Measurements from ENCODE around the gene KCNMA1. TPM values are rescaled to one million over a fixed set of nuclear protein-coding genes. Genes with fewer than 3 reads are reported as not detected.

Gene KCNMA1
- total and polyA plus RNA-seq, 8 donors: 0.92 to 155 (median 54.3) TPM

DNA sequence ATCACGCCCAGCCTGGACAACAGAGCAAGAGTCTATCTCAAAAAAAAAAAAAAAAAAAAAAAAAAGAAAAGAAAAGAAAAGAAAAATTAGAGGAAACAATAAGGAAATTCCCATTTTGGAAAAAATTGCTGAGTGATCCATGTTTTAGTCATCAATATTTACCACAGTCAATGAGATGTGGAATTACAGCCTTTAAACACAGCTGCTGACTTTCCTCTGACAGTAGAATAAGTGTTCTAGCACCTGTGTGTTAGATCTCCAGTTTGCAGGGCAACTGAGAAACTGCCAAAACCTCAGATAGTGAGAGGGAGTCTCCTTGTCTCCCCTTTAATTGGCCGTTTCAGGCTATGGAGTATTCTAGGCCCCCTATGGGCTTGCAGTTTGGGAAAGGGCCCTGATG, 520.1 kb downstream of the KCNMA1 start:
- WGBS, 5 donors: 75 to 94% (median 89%) methylated on average over 2 of the region's 2 CpGs
- Histone ChIP-seq H3K4me3 (no peak overlapping the region), H3K9me3 (no peaks in the 10 kb centered on the region), H3K27ac (no peak overlapping the region), H3K27me3 (no peaks in the 10 kb centered on the region), H3K36me3 (no peaks in the 10 kb centered on the region), H3K4me1 (peaks cover 0 to 6% (median 0%) of the 10 kb centered on the region in 4 donors)
- no peak for DNase-seq
- intact Hi-C loops (cut with DNase I; ENCODE audit: low total_unique reads): no loop called here
- TF ChIP-seq EP300 (IDR thresholded peaks at IDR 0.05) (no peak), POLR2A (IDR thresholded peaks at IDR 0.05) (no peak), POLR2AphosphoS5 (IDR thresholded peaks at IDR 0.05) (no peak)
- TF ChIP-seq, protein P1, sequence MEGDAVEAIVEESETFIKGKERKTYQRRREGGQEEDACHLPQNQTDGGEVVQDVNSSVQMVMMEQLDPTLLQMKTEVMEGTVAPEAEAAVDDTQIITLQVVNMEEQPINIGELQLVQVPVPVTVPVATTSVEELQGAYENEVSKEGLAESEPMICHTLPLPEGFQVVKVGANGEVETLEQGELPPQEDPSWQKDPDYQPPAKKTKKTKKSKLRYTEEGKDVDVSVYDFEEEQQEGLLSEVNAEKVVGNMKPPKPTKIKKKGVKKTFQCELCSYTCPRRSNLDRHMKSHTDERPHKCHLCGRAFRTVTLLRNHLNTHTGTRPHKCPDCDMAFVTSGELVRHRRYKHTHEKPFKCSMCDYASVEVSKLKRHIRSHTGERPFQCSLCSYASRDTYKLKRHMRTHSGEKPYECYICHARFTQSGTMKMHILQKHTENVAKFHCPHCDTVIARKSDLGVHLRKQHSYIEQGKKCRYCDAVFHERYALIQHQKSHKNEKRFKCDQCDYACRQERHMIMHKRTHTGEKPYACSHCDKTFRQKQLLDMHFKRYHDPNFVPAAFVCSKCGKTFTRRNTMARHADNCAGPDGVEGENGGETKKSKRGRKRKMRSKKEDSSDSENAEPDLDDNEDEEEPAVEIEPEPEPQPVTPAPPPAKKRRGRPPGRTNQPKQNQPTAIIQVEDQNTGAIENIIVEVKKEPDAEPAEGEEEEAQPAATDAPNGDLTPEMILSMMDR (IDR thresholded peaks at IDR 0.05): no peak

DNA sequence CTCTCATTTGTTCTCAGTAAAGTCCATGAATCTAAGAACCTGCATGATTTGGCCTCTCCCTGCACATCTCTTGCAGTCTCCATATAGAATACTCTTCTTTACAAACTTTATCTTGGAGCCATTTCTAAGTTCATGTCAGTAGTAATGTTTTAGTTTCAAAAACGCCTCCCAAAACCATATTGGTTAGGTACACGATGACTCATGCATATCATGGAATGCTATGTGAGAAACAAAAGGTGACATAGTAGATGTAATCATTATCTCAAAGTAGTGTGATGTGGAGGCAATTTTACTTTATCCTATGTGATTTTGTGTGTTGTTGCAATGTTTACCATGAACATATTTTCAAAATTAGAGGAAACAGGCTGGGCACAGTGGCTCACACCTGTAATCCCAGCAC, 520.7 kb downstream of the KCNMA1 start:
- Histone ChIP-seq H3K9me3 (no peaks in the 10 kb centered on the region), H3K4me3 (no peak overlapping the region), H3K27me3 (no peaks in the 10 kb centered on the region), H3K4me1 (peaks cover 0 to 6% (median 2%) of the 10 kb centered on the region in 4 donors), H3K27ac (no peak overlapping the region), H3K36me3 (no peaks in the 10 kb centered on the region)
- no peak for DNase-seq
- intact Hi-C loops (cut with DNase I; ENCODE audit: low total_unique reads): no loop called here
- TF ChIP-seq POLR2AphosphoS5 (IDR thresholded peaks at IDR 0.05): no peak
- WGBS, 5 donors: 60 to 69% (median 62%) methylated on average over 2 of the region's 2 CpGs

DNA sequence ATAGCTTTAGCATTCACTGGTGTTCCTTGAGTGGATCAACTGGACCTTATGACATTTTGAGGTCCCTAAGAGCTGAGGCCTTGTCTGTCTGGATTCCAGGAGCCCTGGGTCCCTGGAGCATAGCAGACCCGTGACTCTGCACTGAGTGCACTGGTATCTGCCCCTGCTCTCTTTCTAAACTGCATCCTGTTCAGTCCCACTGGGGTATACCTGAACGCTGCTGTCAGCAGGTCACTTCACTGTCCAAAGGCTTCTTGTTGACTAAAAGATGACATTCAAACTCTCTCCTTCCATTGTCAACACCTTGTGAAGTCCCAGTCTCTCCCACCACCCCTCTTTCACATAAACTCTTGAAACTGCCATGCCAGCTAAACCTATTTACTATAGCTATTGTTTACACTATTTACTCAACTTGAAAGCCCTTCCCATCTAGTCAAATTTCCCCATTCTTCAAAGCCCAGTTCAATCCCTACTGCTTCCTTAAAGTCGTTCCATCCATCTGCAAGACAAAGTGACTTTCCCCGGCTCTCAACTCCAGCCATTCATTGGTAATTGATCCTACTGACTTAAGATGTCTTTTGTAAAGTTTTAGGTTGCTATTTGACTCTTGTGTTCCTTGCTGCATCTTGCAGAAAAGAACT, 523.3 kb downstream of the KCNMA1 start:
- no peak overlapping the region for H3K4me3 ChIP-seq
- intact Hi-C loops (cut with DNase I; ENCODE audit: low total_unique reads): no loop called here
- no peak overlapping the region for H3K27ac ChIP-seq
- no peaks in the 10 kb centered on the region for H3K9me3 ChIP-seq
- 58 to 73% (median 66%) methylated on average over 4 of the region's 4 CpGs for WGBS, 5 donors
- H3K27me3 ChIP-seq: no peaks in the 10 kb centered on the region
- DNase-seq: no peak
- peaks cover 0 to 19% (median 6%) of the 10 kb centered on the region in 4 donors for H3K4me1 ChIP-seq
- H3K36me3 ChIP-seq: no peaks in the 10 kb centered on the region
- no peak for TF ChIP-seq POLR2AphosphoS5 (IDR thresholded peaks at IDR 0.05)
- no peak for TF ChIP-seq POLR2A (IDR thresholded peaks at IDR 0.05)
- TF ChIP-seq EP300 (IDR thresholded peaks at IDR 0.05): no peak
- TF ChIP-seq, protein P1 (IDR thresholded peaks at IDR 0.05): no peak

DNA sequence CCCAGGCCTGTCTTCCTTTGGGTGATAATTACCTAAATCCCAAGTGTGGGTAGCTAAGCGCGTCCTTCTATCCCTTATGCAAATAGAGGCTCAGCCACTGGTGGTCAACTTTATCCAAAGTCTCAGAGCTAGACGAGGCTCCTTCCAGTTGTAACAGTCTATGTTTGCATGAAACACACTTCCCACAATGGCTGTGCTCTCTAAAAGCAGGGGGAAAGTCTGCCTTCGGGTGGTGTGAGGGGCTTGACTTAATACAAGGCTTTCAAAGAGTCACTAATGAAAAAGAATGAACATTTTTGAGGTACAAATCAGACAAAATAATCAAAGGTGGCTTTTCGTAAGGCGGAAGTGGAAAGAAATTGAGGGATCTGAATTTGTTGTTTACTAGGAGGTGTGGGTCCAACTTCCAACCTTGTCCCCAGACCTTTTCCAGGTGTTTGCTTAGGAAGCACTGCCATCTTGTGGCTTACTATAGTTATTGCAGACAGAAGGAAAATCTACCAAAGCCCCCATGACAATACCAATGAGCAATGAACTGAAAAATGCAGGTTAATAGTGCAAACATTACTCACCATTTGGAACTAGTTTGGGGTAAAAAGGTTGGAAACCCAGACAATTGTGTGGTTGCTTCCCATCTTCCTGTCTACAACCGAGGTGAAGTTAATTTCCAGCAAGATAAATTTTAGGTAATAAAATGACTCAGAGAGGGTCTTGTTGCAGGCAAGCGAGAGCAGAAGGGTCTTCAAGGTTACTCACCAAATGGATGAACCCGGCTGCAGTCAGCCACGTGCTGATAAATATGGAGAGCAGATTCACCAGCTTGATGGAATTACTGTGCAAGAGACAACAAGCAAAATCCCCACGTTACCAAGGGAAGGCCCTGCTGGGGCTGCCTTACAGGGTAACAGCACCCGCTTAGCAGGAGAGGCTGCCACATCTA, 525.7 kb downstream of the KCNMA1 start:
- intact Hi-C loops (cut with DNase I; ENCODE audit: low total_unique reads): no loop called here
- H3K27ac ChIP-seq: no peak overlapping the region
- WGBS, 5 donors: 50 to 52% (median 51%) methylated on average over 12 of the region's 12 CpGs
- TF ChIP-seq POLR2A (IDR thresholded peaks at IDR 0.05): no peak
- no peak for TF ChIP-seq EP300 (IDR thresholded peaks at IDR 0.05)
- TF ChIP-seq, protein P1 (IDR thresholded peaks at IDR 0.05): peak in 5 of 7 experiments; percentile 67 to 75 (median 72)
- no peak for TF ChIP-seq POLR2AphosphoS5 (IDR thresholded peaks at IDR 0.05)
- peak in 1 of 2 donors; percentile 75 for DNase-seq
- H3K4me3 ChIP-seq: no peak overlapping the region
- no peaks in the 10 kb centered on the region for H3K36me3 ChIP-seq
- H3K4me1 ChIP-seq: peaks cover 0 to 19% (median 6%) of the 10 kb centered on the region in 4 donors
- H3K27me3 ChIP-seq: no peaks in the 10 kb centered on the region
- no peaks in the 10 kb centered on the region for H3K9me3 ChIP-seq
